RWPE2 (cell line): ENCODE data around the gene PCGF2.

Source experiments
- ATAC-seq: fragments of 200-7000 bp; cut with Tn5 transposase; 3 replicates; pipeline ENCODE4 v1.9.1; 2021; ENCODE audit warnings: low read depth
- DNase-seq: peaks from one replicate; pipeline ENCODE4 v3.0.0-alpha.2; 2020; ENCODE audit warnings: low spot score
- H3K27ac ChIP-seq: fragments of 450-650 bp; 2 replicates; pipeline ENCODE4 v1.5.1; 2017; ENCODE audit warnings: mild to moderate bottlenecking; ENCODE audit not compliant: poor library complexity, severe bottlenecking
- H3K27me3 ChIP-seq: fragments of 250-450 bp; sonication (Bioruptor Pico); 2 replicates; pipeline ENCODE4 v1.5.1; 2021; ENCODE audit warnings: mild to moderate bottlenecking, moderate library complexity; ENCODE audit not compliant: insufficient read depth, poor library complexity, severe bottlenecking
- H3K36me3 ChIP-seq: fragments of 250-450 bp; sonication (Bioruptor Pico); 2 replicates; pipeline ENCODE4 v1.5.1; 2020; ENCODE audit warnings: low read depth, mild to moderate bottlenecking, moderate library complexity
- H3K4me1 ChIP-seq: fragments of 250-450 bp; sonication (Bioruptor Pico); 2 replicates; pipeline ENCODE4 v1.5.1; 2021; ENCODE audit warnings: mild to moderate bottlenecking, moderate library complexity; ENCODE audit not compliant: insufficient read depth, poor library complexity, severe bottlenecking
- H3K4me3 ChIP-seq: fragments of 250-450 bp; sonication (Bioruptor Pico); 2 replicates; pipeline ENCODE4 v1.5.1; 2021; ENCODE audit warnings: mild to moderate bottlenecking, moderate library complexity; ENCODE audit not compliant: severe bottlenecking
- H3K9me3 ChIP-seq: fragments of 250-450 bp; sonication (Bioruptor Pico); 2 replicates; pipeline ENCODE4 v1.5.1; 2021; ENCODE audit warnings: mild to moderate bottlenecking, moderate library complexity; ENCODE audit not compliant: severe bottlenecking
- TF ChIP-seq, protein P1 (sequence below): fragments of 450-650 bp; IDR thresholded peaks from one replicate; pipeline ENCODE4 v1.5.1; 2017; ENCODE audit warnings: mild to moderate bottlenecking, moderate library complexity; ENCODE audit not compliant: poor library complexity, severe bottlenecking

Gene PCGF2

GRCh38 chr17:38751808-38752307, 3.7 kb upstream of the PCGF2 start:
- peak; percentile 4; the same call in 2 of the 3 replicates for ATAC-seq
- Histone ChIP-seq H3K4me3 (peak overlapping the region; percentile 84), H3K27me3 (no peaks in the 10 kb centered on the region), H3K9me3 (no peaks in the 10 kb centered on the region), H3K36me3 (peaks cover 31% of the 10 kb centered on the region), H3K27ac (peak overlapping the region; percentile 84), H3K4me1 (no peaks in the 10 kb centered on the region)
- TF ChIP-seq, protein P1, sequence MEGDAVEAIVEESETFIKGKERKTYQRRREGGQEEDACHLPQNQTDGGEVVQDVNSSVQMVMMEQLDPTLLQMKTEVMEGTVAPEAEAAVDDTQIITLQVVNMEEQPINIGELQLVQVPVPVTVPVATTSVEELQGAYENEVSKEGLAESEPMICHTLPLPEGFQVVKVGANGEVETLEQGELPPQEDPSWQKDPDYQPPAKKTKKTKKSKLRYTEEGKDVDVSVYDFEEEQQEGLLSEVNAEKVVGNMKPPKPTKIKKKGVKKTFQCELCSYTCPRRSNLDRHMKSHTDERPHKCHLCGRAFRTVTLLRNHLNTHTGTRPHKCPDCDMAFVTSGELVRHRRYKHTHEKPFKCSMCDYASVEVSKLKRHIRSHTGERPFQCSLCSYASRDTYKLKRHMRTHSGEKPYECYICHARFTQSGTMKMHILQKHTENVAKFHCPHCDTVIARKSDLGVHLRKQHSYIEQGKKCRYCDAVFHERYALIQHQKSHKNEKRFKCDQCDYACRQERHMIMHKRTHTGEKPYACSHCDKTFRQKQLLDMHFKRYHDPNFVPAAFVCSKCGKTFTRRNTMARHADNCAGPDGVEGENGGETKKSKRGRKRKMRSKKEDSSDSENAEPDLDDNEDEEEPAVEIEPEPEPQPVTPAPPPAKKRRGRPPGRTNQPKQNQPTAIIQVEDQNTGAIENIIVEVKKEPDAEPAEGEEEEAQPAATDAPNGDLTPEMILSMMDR, result no peak
- no peak for DNase-seq

DNA sequence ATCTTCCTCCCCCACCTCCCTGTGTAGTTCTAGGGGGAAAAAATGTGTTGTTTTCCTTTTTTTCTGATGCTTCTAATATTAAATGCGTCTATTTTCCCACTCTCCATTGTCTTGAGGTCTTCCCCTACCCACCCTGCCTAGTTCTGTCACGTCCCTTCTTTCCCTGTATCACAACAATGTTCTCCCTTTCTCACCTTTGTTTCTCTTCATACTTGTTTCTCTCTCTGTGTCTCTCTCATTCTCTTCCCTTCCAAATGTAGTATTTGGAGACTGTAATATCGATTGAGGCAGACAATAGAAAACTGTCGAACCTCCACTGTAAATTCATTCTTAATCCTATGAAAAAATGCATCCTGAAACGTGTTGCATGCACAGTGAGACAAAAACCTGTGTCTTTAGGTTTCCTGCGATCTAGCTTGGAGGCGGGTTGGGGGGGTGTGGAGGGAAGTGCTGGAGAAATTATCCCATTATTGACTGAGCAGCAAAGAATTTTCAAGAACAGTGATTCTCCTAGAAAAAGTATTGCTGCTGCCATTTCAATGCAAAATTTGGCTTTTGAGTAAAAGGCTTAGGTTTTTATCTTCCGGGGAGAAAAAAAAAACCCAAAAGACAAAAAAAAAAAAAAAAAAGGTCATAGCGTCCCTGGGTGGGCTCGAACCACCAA, 3.1 kb upstream of the PCGF2 start:
- no peak for DNase-seq
- peaks cover 26% of the 10 kb centered on the region for H3K36me3 ChIP-seq
- peak overlapping the region; percentile 84 for H3K4me3 ChIP-seq
- no peak for ATAC-seq
- H3K4me1 ChIP-seq, result no peaks in the 10 kb centered on the region
- H3K27ac ChIP-seq, result peak overlapping the region; percentile 84
- no peaks in the 10 kb centered on the region for H3K9me3 ChIP-seq
- TF ChIP-seq, protein P1, result no peak
- no peaks in the 10 kb centered on the region for H3K27me3 ChIP-seq

DNA sequence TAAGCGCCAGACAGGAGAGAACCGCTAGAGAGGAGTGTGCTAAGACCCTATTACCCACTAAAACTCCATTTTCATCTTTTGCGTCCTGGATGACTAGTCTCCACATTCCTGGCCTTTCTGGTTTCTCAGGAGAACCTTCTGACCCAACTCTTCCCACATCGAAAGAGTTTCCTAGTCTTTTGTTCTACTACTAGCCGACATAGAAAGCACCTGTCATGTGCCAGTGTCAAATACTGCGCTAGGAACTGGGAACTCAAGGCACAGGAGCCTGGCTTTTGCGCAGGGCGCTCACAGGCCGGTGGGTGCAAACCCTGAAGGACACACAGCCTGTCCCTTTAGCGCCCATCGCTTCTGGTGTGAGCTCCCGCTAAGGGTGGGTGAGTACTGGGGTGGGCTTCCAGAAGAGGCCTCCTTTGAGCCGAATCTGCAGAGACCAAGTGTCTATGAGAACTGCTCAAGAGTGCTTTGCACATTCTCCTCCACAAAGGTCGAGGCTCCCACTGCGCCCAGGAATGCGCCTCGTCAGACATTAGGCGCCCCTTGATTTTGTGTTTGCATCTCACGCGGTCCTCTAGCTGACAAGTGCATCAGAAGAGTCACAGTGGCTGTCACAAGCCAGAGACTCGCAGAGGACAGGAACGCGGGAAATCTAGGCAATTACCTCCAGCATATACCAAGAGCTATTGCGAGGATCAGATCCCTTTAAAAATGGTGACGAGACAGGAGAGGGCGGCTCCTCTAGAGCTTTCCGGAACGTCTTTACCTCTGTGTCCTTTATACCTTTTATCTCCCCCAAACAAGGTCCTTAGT, 2.4 kb upstream of the PCGF2 start:
- H3K4me3 ChIP-seq, result peak overlapping the region; percentile 84
- peak overlapping the region; percentile 84 for H3K27ac ChIP-seq
- DNase-seq (no peak), ATAC-seq (0 out of 3 replicates have a peak, but pooled peaks have one; percentile 12)
- TF ChIP-seq, protein P1, result no peak
- no peaks in the 10 kb centered on the region for H3K4me1 ChIP-seq
- H3K36me3 ChIP-seq, result peaks cover 19% of the 10 kb centered on the region
- no peaks in the 10 kb centered on the region for H3K27me3 ChIP-seq
- no peaks in the 10 kb centered on the region for H3K9me3 ChIP-seq

DNA sequence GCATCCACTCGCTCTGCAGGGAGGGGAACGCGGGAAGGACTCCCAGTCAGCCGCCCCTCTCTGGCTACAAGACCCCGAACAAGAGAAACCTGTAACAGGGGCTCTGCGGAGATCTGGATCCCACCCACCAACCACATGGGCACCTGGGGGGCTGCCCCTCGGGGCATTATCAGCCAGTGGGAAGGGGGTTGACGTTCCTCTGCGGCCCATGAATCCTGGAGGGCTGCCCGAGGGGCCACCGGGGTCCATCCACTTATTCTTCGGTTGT, 1.8 kb upstream of the PCGF2 start:
- Histone ChIP-seq H3K4me3 (peak overlapping the region; percentile 84), H3K4me1 (no peaks in the 10 kb centered on the region), H3K36me3 (peaks cover 20% of the 10 kb centered on the region), H3K9me3 (no peaks in the 10 kb centered on the region), H3K27ac (peak overlapping the region; percentile 84), H3K27me3 (no peaks in the 10 kb centered on the region)
- TF ChIP-seq, protein P1, result no peak
- ATAC-seq (no peak), DNase-seq (no peak)
